ENCODE results near the gene MS4A1. TPM values are rescaled to one million over a fixed set of nuclear protein-coding genes. Genes with fewer than 3 reads are reported as not detected.

Gene MS4A1
- total RNA-seq (27.5 TPM), polyA plus RNA-seq (98.4 TPM)
- long read RNA-seq, donor 1, partial matches to known transcripts = 0 of 1 reads
- long read RNA-seq, donor 1, other reads (novel, unspliced or antisense) = 0 of 1 reads
- long read RNA-seq, donor 2 = 0 reads
- long read RNA-seq, donor 3, transcript MS4A1-208 (3 exons, 582 nt) = major isoform, 7 of 24 reads
- long read RNA-seq, donor 3, transcript MS4A1-201 (7 exons, 3,331 nt) = minor isoform, 5 of 24 reads
- long read RNA-seq, donor 3, partial matches to known transcripts = 0 of 24 reads
- long read RNA-seq, donor 3, other reads (novel, unspliced or antisense) = 6 of 24 reads
- long read RNA-seq, donor 4, partial matches to known transcripts = 0 of 1 reads
- long read RNA-seq, donor 4, other reads (novel, unspliced or antisense) = 0 of 1 reads
- long read RNA-seq, donor 5, transcript MS4A1-201 (7 exons, 3,331 nt) = major isoform, 7 of 19 reads
- long read RNA-seq, donor 5, partial matches to known transcripts = 0 of 19 reads
- long read RNA-seq, donor 5, other reads (novel, unspliced or antisense) = 0 of 19 reads
- long read RNA-seq, donor 6, partial matches to known transcripts = 0 of 5 reads
- long read RNA-seq, donor 6, other reads (novel, unspliced or antisense) = 0 of 5 reads
- long read RNA-seq, donor 7, partial matches to known transcripts = 0 of 3 reads
- long read RNA-seq, donor 7, other reads (novel, unspliced or antisense) = 0 of 3 reads
- long read RNA-seq, donor 8, partial matches to known transcripts = 0 of 10 reads
- long read RNA-seq, donor 8, other reads (novel, unspliced or antisense) = 5 of 10 reads
- long read RNA-seq, donor 9, partial matches to known transcripts = 0 of 1 reads
- long read RNA-seq, donor 9, other reads (novel, unspliced or antisense) = 0 of 1 reads
- long read RNA-seq, donor 10, partial matches to known transcripts = 0 of 4 reads
- long read RNA-seq, donor 10, other reads (novel, unspliced or antisense) = 0 of 4 reads

DNA sequence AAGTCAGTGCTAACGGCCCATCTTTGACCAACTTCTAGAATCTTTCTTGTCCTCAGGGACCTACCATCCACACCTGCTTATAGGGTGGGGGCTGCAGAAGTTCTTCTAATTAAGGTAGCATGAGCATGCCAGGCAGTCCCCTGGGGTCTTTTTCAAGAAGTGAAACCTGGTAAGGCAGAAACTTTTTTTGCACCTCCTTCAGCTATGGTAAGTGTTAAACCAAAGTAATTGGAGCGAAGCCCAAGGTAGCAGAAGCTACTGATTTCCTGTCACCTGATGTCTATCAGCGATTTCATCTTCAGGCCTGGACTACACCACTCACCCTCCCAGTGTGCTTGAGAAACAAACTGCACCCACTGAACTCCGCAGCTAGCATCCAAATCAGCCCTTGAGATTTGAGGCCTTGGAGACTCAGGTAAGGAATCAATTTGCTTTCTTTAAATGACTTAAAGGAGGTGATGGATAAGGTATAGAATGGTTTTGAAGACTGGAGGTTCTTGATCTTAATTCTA is at the start of gene MS4A1:
Gene MS4A1 (plus strand): TSS at position 317 of the 512 bp plus-strand sequence. CDS start 6,528 bp downstream, outside the sequence.
- no peak within 1 kb of the TSS for H3K27ac ChIP-seq (ENCODE audit: low read depth in 1 of 2, low read length in 1 of 2)

GRCh38 chr11:60420015-60420414 is 35.6 kb upstream of the MS4A1 start:
- Histone ChIP-seq H3K9me3 (ENCODE audit: control insufficient read depth in 2 of 2, insufficient read depth in 1 of 2, low read length in 1 of 2) (no peaks in the 10 kb centered on the region), H3K4me3 (ENCODE audit: low read length in 2 of 2) (no peak overlapping the region), H3K27me3 (ENCODE audit: control insufficient read depth in 2 of 2, insufficient read depth in 1 of 2, low read length in 1 of 2) (no peaks in the 10 kb centered on the region), H3K4me1 (ENCODE audit: control insufficient read depth in 2 of 2, insufficient read depth in 2 of 2, low read length in 2 of 2) (no peaks in the 10 kb centered on the region), H3K27ac (ENCODE audit: low read depth in 1 of 2, low read length in 1 of 2) (no peak overlapping the region), H3K36me3 (ENCODE audit: control insufficient read depth in 2 of 2, insufficient read depth in 2 of 2, low read length in 1 of 2) (no peaks in the 10 kb centered on the region)
- DNase-seq (ENCODE audit: low read depth in 6 of 9, low spot score in 9 of 9) = no peak
- 24% methylated on average over 2 of the region's 2 CpGs for WGBS

More for the DNA sequence above, at the start of gene MS4A1:
- Histone ChIP-seq H3K4me1 (ENCODE audit: control insufficient read depth in 2 of 2, insufficient read depth in 2 of 2, low read length in 2 of 2) (no peaks in the 10 kb centered on the region), H3K27me3 (ENCODE audit: control insufficient read depth in 2 of 2, insufficient read depth in 1 of 2, low read length in 1 of 2) (no peaks in the 10 kb centered on the region), H3K36me3 (ENCODE audit: control insufficient read depth in 2 of 2, insufficient read depth in 2 of 2, low read length in 1 of 2) (no peaks in the 10 kb centered on the region), H3K9me3 (ENCODE audit: control insufficient read depth in 2 of 2, insufficient read depth in 1 of 2, low read length in 1 of 2) (no peaks in the 10 kb centered on the region), H3K4me3 (ENCODE audit: low read length in 2 of 2) (no peak within 1 kb of the TSS)
- WGBS = 45% methylated on average over 4 of the region's 4 CpGs
- DNase-seq (ENCODE audit: low read depth in 6 of 9, low spot score in 9 of 9) = no peak

DNA sequence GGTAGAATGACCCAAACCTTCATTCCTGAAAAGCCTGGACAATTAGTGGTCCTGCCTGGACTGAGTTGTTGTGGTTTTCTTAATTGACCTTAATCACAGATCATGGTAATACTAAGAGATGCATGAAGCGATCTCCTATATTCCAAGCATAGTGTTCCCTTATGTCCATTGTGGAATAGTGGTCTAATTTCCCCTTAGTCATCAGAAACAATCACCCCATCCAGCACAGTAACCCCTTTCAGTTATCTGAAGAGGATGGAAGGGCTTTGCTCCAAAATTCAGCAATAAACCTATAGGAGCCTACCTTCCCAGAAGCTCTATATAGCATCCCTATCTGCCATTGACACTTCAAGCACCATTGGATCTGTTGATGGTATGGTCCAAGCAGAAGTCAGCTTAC is 33.0 kb upstream of the MS4A1 start:
- WGBS = 47% methylated on average over 1 of the region's 1 CpG
- DNase-seq (ENCODE audit: low read depth in 6 of 9, low spot score in 9 of 9) = no peak
- H3K27me3 ChIP-seq (ENCODE audit: control insufficient read depth in 2 of 2, insufficient read depth in 1 of 2, low read length in 1 of 2) = no peaks in the 10 kb centered on the region
- no peaks in the 10 kb centered on the region for H3K36me3 ChIP-seq (ENCODE audit: control insufficient read depth in 2 of 2, insufficient read depth in 2 of 2, low read length in 1 of 2)
- H3K4me3 ChIP-seq (ENCODE audit: low read length in 2 of 2) = no peak overlapping the region
- H3K4me1 ChIP-seq (ENCODE audit: control insufficient read depth in 2 of 2, insufficient read depth in 2 of 2, low read length in 2 of 2) = no peaks in the 10 kb centered on the region
- H3K27ac ChIP-seq (ENCODE audit: low read depth in 1 of 2, low read length in 1 of 2) = no peak overlapping the region
- no peaks in the 10 kb centered on the region for H3K9me3 ChIP-seq (ENCODE audit: control insufficient read depth in 2 of 2, insufficient read depth in 1 of 2, low read length in 1 of 2)

GRCh38 chr11:60428517-60428916 is 27.1 kb upstream of the MS4A1 start:
- 49% methylated on average over 2 of the region's 2 CpGs for WGBS
- DNase-seq (ENCODE audit: low read depth in 6 of 9, low spot score in 9 of 9) = no peak

DNA sequence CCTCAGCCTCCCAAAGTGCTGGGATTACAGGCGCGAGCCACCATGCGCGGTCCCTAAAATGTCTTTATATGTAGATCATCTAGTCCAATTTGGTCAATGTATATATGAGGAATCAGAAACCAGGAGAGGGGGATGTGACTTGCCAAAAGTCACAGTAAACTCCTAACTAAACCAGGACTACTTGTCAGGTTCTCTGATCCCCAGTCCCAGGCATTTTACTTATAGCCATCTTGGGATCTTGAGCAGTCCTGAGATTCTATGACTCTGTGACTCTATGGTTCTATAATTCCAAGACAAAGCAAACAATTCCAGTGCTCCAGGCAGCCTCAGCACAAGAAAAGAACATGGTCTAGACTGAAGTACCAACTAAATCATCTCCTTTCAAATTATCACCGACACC is 26.4 kb upstream of the MS4A1 start, which contains the start of gene MS4A5:
Gene MS4A5 (plus strand): TSS at position 301 of the 400 bp plus-strand sequence. CDS start 103 bp downstream, outside the sequence.
- H3K36me3 ChIP-seq (ENCODE audit: control insufficient read depth in 2 of 2, insufficient read depth in 2 of 2, low read length in 1 of 2) = no peaks in the 10 kb centered on the region
- H3K27me3 ChIP-seq (ENCODE audit: control insufficient read depth in 2 of 2, insufficient read depth in 1 of 2, low read length in 1 of 2) = no peaks in the 10 kb centered on the region
- DNase-seq (ENCODE audit: low read depth in 6 of 9, low spot score in 9 of 9) = no peak
- WGBS = 98% methylated on average over 5 of the region's 5 CpGs
- no peaks in the 10 kb centered on the region for H3K4me1 ChIP-seq (ENCODE audit: control insufficient read depth in 2 of 2, insufficient read depth in 2 of 2, low read length in 2 of 2)
- H3K4me3 ChIP-seq (ENCODE audit: low read length in 2 of 2) = no peak within 1 kb of the TSS
- H3K27ac ChIP-seq (ENCODE audit: low read depth in 1 of 2, low read length in 1 of 2) = no peak within 1 kb of the TSS
- no peaks in the 10 kb centered on the region for H3K9me3 ChIP-seq (ENCODE audit: control insufficient read depth in 2 of 2, insufficient read depth in 1 of 2, low read length in 1 of 2)

More at GRCh38 chr11:60428517-60428916, 27.1 kb upstream of the MS4A1 start:
- H3K27ac ChIP-seq (ENCODE audit: low read depth in 1 of 2, low read length in 1 of 2) = no peak overlapping the region
- no peaks in the 10 kb centered on the region for H3K4me1 ChIP-seq (ENCODE audit: control insufficient read depth in 2 of 2, insufficient read depth in 2 of 2, low read length in 2 of 2)
- H3K9me3 ChIP-seq (ENCODE audit: control insufficient read depth in 2 of 2, insufficient read depth in 1 of 2, low read length in 1 of 2) = no peaks in the 10 kb centered on the region
- no peaks in the 10 kb centered on the region for H3K27me3 ChIP-seq (ENCODE audit: control insufficient read depth in 2 of 2, insufficient read depth in 1 of 2, low read length in 1 of 2)
- H3K36me3 ChIP-seq (ENCODE audit: control insufficient read depth in 2 of 2, insufficient read depth in 2 of 2, low read length in 1 of 2) = no peaks in the 10 kb centered on the region
- no peak overlapping the region for H3K4me3 ChIP-seq (ENCODE audit: low read length in 2 of 2)

DNA sequence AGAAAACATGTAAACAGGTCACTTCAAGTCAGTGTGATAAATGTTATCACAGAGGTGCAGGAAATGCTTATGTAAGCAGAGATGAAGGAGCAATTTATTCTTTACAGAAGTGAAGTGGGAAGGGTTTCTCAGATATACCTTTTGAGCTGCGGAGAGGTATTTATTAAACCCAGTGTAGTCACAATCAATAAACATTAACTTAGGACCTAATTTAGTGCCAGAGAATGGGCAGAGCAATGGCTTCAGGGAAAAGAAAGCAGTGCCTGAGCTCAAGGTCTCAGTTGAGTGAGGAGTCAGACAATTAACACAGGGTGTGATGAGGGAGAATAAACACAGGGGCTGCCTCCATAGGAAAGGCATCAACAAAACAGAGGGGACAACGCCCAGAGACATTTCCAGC is 24.4 kb upstream of the MS4A1 start:
- no peak for DNase-seq (ENCODE audit: low read depth in 6 of 9, low spot score in 9 of 9)
- 96% methylated on average over 2 of the region's 2 CpGs for WGBS
- no peak overlapping the region for H3K4me3 ChIP-seq (ENCODE audit: low read length in 2 of 2)

GRCh38 chr11:60433401-60433800 is 22.2 kb upstream of the MS4A1 start:
- Histone ChIP-seq H3K36me3 (ENCODE audit: control insufficient read depth in 2 of 2, insufficient read depth in 2 of 2, low read length in 1 of 2) (no peaks in the 10 kb centered on the region), H3K27ac (ENCODE audit: low read depth in 1 of 2, low read length in 1 of 2) (no peak overlapping the region)

More for the DNA sequence above, 24.4 kb upstream of the MS4A1 start:
- Histone ChIP-seq H3K27ac (ENCODE audit: low read depth in 1 of 2, low read length in 1 of 2) (no peak overlapping the region), H3K27me3 (ENCODE audit: control insufficient read depth in 2 of 2, insufficient read depth in 1 of 2, low read length in 1 of 2) (no peaks in the 10 kb centered on the region), H3K36me3 (ENCODE audit: control insufficient read depth in 2 of 2, insufficient read depth in 2 of 2, low read length in 1 of 2) (no peaks in the 10 kb centered on the region), H3K4me1 (ENCODE audit: control insufficient read depth in 2 of 2, insufficient read depth in 2 of 2, low read length in 2 of 2) (no peaks in the 10 kb centered on the region), H3K9me3 (ENCODE audit: control insufficient read depth in 2 of 2, insufficient read depth in 1 of 2, low read length in 1 of 2) (no peaks in the 10 kb centered on the region)

DNA sequence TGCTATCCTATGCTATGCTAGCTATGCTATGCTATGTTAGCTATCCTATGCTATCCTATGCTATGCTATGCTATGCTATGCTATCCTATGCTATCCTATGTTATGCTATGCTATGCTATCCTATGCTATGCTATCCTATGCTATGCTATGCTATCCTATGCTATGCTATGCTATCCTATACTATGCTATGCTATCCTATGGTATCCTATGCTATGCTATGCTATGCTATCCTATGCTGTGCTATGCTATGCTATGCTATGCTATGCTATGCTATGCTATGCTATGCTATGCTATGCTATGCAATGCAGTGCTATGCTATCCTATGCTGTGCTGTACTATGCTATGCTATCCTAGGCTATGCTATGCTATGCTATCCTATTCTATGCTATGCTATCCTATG is 8.6 kb upstream of the MS4A1 start:
- Histone ChIP-seq H3K27me3 (ENCODE audit: control insufficient read depth in 2 of 2, insufficient read depth in 1 of 2, low read length in 1 of 2) (no peaks in the 10 kb centered on the region), H3K4me1 (ENCODE audit: control insufficient read depth in 2 of 2, insufficient read depth in 2 of 2, low read length in 2 of 2) (peaks cover 0 to 3% of the 10 kb centered on the region in 2 donors), H3K27ac (ENCODE audit: low read depth in 1 of 2, low read length in 1 of 2) (no peak overlapping the region), H3K36me3 (ENCODE audit: control insufficient read depth in 2 of 2, insufficient read depth in 2 of 2, low read length in 1 of 2) (no peaks in the 10 kb centered on the region), H3K9me3 (ENCODE audit: control insufficient read depth in 2 of 2, insufficient read depth in 1 of 2, low read length in 1 of 2) (no peaks in the 10 kb centered on the region), H3K4me3 (ENCODE audit: low read length in 2 of 2) (no peak overlapping the region)
- DNase-seq (ENCODE audit: low read depth in 6 of 9, low spot score in 9 of 9) = no peak

More at GRCh38 chr11:60433401-60433800, 22.2 kb upstream of the MS4A1 start:
- DNase-seq (ENCODE audit: low read depth in 6 of 9, low spot score in 9 of 9) = no peak
- Histone ChIP-seq H3K9me3 (ENCODE audit: control insufficient read depth in 2 of 2, insufficient read depth in 1 of 2, low read length in 1 of 2) (no peaks in the 10 kb centered on the region), H3K27me3 (ENCODE audit: control insufficient read depth in 2 of 2, insufficient read depth in 1 of 2, low read length in 1 of 2) (no peaks in the 10 kb centered on the region), H3K4me3 (ENCODE audit: low read length in 2 of 2) (no peak overlapping the region), H3K4me1 (ENCODE audit: control insufficient read depth in 2 of 2, insufficient read depth in 2 of 2, low read length in 2 of 2) (no peaks in the 10 kb centered on the region)
- 97% methylated on average over 4 of the region's 4 CpGs for WGBS
